Renal pelvis (tissue), 4 donors: Measurements from ENCODE around the gene BLOC1S3. TPM values are rescaled to one million over a fixed set of nuclear protein-coding genes. Genes with fewer than 3 reads are reported as not detected.
A peak's percentile ranks its signal among the peaks of the same experiment; 100 is the strongest.

Experiments
- DNase-seq: peaks from one replicate; pipeline ENCODE4 v3.0.0-alpha.2; 2013
- polyA plus RNA-seq, 3 donors: library from polyadenylated mRNA; unstranded; fragments of 120-200 nt; gene quantifications; one replicate each; pipeline ENCODE4 v1.2.1, GENCODE V29; 2013; ENCODE audit not compliant: insufficient read length in 3 of 3

Gene BLOC1S3
- polyA plus RNA-seq, 3 donors, result 9.1 to 10.0 (median 9.5) TPM

DNA sequence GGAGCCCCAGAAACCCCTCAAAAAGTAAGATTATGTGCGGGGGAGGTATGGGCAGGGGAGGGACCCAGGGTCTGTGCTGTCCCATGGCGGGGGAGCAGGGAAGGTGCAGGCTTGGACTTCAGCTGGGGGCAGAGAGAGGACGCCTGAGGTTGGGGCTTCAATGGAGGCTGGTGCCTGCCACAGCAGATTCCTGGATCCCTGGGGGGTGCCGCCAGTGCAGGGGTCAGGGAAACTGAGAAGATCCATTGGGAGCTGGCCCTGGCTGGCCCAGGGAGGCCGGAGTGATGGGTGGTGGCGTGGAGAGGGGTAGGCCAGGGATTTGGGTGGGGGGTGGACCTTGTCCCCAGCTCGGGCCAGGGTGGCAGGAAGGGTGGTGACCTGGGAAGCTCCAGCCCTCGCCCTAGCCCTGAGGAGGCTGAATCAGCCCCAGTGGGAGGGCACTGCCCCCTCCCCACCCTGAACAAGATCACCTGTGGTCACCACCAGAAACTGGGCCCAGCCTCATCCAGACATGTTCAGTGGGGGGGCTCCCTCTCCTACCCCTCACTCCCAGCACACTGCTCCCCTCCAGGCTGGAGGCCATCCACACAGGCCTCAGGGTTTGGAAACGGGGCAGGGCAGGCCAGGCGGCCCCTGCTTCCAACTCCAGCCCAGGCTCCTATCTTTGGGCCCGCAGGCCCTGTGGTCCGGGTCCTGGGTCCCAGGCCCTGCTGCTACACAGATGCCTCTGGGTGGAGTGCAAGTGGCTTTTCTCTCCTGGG lies 19.2 kb upstream of the BLOC1S3 start:
- DNase-seq, result no peak

- no peak for DNase-seq
Measured at GRCh38 chr19:45159971-45160324, 18.6 kb upstream of the BLOC1S3 start.

DNA sequence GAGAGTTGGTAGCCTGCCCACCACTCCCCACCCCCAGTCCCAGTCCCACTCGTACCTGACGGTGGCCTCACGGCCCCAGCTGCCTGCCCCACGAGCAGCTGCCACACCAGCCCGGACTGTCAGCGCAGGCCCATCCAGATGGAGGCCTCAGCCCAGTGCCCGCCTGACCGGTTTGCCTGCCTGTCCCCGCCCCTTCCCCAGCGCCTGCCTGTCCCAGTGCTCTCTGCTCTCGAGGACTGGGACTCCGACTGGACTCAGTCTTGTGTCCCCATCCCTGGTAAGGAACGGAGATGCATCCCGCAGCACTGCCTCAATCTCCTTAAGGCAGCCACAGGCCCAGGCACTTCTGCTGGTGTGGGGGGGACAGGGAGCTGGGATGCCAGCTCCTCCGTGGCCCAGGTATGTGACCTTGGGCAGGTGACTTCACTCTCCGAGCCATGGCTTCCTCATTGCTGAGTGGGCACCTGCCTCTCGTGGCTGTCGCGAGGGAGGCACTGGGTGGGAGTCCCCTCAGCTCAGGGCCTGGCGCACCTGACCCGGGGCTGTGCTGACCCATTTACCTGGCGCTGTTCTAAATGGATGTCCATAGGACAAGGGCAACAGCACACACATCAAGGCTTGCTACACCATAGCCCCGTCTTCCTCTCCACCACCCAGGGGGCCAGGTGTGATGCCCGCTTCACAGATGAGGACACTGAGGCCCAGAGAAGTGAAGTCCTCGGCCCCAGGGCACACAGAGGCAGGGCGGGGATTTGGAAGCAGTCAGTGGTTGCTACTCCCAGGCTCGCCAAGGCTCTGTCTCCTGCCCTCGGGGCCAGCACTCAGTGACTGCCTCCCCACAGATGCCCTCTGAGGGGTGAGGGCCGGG lies 17.5 kb upstream of the BLOC1S3 start, which contains the start of gene NKPD1:
Gene NKPD1 (minus strand): TSS at position 113 of the 868 bp plus-strand sequence. CDS start 832 bp downstream, outside the sequence.
- no peak for DNase-seq

DNA sequence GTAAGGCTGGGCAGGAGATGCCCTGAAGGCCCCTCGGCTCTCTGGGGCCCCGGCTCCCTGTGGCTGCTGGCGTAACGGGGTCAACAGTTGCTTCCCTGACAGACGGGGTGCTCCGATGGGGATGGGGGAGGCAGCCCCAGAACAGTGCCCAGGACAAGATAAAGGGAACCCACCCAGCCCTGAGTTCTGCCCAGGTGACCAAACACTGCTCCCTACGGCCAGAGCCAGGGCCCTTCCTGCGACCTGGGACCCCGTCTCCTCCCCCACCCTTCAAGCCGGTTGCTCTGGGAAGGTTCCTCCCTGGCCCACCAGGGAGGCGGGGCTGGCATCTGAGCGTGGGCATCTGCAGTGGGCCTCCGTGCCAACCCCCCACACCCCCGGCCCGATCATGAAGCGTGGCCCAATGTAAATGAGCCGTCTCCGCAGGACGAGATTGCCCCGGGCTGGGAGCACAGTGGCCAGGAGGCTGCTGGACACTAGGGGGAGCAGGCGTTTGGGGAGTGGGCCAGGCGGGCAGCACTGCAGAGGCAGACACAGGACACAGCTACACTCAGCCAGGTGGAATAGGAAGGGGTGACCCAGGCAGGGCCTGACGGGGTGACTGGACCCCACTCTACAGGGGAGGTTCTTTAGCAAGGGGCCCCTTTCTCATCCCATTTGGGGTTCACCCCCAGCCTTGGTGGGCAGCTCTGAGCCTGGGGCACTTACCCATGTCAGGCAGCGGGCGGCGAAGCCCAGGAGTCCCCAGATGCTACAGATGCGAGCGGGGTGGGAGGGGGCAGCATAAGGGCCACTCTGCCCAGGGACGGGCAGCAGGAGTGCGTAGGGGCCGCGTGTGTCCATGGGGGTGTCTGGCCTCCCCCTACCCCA lies 16.6 kb upstream of the BLOC1S3 start:
- DNase-seq, result peak; percentile 54

DNA sequence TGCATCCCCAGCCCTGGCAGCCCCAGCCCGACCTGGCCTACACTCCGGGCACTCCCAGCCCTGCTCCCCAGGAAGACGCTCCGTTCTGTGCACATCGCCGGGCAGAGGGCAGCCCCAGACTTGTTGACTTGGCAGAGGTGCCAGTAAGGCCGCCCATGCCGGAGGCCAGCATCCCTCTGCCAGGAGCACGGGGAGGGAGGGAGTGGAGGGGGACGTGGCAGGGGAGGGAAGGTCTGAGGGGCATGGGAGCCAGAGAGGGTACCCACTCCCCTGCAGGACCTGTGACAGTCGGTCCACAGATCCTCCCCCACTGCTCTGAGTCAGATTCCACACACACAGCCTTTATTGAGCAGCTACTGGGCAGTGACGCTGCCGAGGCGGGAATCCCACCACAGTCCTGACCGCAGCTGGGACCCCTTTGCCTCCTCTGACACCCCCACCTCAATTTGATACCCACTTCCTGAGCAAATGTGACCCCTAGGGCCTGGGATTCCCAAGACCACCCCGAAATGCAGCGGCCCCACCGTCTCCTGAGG lies 15.9 kb upstream of the BLOC1S3 start:
- no peak for DNase-seq

DNA sequence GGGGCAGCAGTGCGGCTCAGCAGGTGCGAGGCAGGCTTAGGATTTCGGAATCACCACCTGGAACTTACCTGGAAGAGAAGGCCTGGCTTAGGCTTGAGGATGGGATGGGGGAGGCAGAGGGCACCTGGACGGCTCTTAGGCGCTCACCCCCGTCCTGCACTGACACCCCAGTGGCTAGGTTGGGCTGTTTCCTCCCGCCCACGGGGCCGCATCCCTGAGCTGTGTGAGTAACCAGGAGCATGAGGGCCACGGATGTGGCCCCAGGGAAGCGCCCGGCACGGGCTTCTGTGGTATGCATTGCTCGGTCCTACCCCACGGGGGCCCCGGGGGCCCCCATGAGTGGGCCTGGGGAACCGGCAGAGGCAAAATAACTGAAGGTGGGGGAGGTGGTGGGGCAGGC lies 15.4 kb upstream of the BLOC1S3 start:
- no peak for DNase-seq

- DNase-seq, result no peak
Measured at GRCh38 chr19:45163751-45164460, 14.7 kb upstream of the BLOC1S3 start.

DNA sequence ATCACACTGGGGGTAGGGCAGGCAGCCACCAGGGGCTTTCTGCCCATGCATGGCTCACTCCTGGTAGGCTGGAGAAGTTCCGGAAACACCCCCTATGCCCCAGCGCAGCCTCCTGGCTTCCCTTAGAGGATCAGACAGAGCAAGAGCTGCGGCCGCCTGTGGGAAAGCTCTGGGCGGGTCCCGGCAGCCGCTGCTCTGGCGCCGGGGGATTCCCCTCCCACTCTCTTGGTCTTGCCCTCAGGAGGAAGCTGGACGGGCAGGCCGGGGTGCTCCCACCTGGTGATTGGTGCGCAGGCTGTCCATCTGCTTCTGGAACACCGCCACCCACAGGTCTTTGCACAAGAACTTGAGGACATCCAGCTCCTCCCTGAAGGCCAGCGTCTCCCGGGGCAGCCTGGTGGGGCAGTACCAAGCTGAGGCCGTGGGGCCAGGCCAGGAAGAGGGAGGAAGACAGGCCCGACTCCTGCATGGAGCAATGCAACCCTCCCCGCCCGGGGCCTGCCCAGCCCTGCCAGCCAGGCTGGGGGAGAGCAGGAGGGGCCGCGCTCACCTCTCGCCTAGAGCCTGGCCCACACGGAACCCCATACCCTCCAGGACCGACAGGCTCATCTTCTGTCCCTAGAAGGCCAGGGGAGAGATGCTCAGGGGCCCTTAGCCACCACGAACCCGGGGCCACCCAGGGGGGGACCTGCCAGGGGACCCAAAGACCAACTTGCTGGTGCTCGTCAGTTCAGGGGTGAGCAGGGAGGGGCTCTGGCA lies 13.8 kb upstream of the BLOC1S3 start:
- peak; percentile 22 for DNase-seq

DNA sequence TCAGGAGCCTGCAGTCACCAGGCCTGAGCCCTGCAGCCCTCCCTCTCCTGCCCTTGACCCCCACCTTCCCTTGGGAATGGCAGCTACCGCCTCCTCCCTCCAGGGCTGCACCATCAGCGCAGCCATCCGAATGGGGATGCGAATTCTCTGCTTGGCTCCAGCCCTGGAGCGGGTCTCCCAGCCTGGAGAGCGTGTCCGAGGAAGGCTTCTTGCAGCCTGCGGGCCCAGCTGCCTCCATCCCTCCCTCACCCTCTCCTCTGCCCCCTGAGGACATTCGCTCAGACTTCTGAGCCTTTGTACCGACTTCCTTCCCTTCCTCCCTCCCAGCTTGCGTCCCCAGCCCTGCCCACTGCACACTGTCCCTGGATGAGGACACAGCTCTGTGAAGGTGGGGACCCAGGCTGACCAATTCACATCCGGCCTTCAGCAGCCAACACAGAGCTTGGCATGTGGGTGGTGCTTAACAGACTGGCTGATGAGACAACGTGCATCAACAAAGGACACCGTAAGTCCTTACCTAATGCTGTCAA lies 11.8 kb upstream of the BLOC1S3 start:
- no peak for DNase-seq

DNA sequence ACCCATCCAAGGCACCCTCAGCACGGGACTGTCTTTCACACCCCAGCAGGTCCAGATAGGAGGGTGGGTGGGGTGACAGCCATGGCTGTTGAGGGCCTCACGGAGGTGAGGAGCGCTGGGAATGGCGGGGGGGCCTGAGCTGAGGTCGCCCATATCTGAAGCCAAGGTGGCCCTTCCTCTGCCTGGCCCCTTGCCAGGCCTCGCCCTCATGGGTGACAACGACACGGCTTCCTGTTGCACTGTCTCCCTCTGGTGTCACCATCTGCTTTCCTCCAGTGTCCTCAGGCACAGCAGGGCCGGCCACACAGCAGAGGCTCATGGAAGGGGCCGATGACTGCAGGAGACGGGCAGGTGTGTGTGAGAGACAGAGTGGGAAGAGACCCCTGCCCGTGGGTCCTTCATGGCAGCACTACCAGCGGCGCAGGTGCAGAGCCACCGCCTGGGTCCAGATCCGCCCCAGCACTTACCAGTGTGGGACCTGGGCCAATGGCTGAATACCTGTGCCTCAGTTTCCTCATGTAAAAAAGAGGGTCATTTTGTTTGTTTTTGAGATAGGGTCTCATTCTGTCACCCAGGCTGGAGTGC lies 9.7 kb upstream of the BLOC1S3 start:
- DNase-seq, result no peak

- no peak for DNase-seq
Measured at GRCh38 chr19:45169602-45170001, 9.0 kb upstream of the BLOC1S3 start.

DNA sequence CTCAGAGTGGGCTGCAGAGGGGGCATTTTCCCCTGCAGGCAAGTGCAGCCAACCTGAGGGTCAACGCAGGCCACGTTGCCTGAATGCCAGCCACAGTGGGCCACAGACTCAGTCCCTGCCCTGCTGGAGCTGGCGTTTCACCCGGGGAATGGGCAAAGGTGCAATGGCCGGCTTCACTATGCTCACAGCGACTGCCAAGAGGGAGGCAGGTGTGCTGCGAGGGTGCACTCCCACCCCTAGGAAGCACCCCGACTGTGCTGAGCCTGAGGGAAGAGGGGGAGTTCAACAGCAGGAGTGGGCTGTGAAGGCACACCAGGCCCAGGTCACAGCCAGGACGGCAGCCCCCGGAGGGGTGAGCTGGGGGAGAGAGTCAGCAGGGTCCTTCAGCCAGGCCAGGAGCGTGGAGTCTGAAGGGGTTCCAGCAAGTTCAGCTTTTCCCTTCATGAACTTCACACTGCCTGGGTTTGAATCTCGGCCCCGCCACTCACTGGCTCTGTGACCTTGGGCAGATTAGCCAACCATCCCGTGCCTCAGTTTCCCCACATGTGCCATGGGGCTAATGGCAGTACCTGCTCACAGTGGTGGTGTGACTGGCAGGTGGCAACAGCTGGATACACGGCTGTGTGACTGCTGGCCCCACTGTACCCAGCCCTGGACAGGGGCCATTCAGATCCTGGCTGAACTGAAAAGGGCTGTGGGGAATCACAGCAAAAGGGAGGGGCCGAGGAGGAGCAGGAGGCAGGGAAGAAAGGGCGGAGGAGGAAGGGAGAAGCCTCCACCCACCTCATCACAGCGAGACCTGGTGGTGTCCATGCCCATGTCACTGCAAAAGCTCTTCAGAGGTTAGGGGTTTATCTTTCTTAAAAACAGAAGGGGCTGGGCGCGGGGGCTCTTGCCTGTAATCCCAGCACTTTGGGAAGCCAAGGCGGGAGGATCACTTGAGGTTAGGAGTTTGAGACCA lies 8.2 kb upstream of the BLOC1S3 start:
- no peak for DNase-seq

DNA sequence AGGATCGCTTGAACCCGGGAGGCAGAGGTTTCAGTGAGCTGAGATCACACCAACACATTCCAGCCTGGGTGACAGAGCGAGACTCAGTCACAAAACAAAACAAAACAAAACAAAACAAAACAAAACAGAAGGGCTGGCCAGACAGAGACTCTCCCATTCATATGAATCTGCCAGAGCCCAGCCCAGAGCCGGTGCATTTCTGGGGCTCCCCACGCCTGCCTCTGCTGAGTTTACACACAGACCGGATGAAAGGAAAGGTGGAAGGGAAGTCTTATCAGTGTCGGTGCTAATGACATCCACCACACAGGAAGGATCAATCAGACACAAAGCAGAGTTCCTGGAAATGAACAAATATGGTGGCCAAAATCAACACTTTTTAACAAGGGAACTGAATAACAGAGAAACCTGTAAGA lies 7.4 kb upstream of the BLOC1S3 start:
- no peak for DNase-seq

DNA sequence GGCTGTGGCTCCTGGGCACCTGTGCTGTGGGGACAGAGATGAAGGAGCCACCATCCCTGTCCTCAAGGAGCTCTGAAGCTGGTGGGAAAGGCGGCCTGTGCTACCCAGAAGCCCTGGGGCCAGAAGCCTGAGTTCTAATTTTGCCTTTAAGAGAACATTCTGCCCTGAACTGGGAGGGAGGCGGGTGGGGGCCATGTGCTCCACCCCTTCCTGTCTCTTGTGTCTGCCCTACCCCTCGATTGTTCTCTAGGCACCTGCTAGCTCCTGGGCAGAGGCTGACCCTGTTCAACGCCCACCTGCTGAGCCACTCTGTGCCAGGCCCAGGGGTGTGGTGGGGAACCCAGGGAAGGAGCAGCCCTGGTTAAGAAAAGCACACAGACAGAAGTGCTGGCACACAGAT lies 6.4 kb upstream of the BLOC1S3 start:
- no peak for DNase-seq

GRCh38 chr19:45172611-45173208 lies 5.9 kb upstream of the BLOC1S3 start:
- DNase-seq, result no peak

- DNase-seq, result no peak
Measured at GRCh38 chr19:45173816-45174215, 4.8 kb upstream of the BLOC1S3 start.

- peak; percentile 35 for DNase-seq
Measured at GRCh38 chr19:45175515-45176345, 2.9 kb upstream of the BLOC1S3 start.
